ENCODE measurements around the gene VMP1. TPM values are rescaled to one million over a fixed set of nuclear protein-coding genes. Genes with fewer than 3 reads are reported as not detected.
"Not testable (repeated sequence)": the region's sequence is repeated elsewhere in the genome, so short reads cannot be mapped to it uniquely, and the experiment has no call there.

VMP1 gene
- total RNA-seq, 6 experiments from 2014 or later = 121 to 155 (median 149) TPM

DNA sequence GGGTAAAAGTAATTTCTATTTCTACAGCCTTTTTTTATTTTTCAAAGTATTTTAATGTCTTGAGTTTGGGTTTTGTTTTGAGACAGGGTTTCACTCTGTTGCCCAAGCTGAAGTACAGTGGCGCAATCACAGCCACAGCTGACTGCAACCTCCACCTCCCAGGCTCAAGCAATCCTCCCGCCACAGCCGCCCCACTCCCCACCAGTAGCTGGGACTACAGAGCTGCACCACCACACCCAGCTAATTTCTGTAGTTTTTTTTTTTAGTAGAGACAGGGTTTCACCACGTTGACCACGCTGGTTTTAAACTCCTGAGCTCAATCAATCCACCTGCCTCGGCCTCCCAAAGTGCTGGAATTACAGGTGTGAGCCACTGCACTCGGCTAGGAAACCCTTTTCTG, 141.3 kb downstream of the VMP1 start:
- Mint-ChIP-seq H3K4me3 (no peak overlapping the region), H3K27me3 (ENCODE audit: insufficient read depth) (peaks cover 24% of the 10 kb centered on the region), H3K4me1 (ENCODE audit: low read depth) (peaks cover 60% of the 10 kb centered on the region), H3K9me3 (peaks cover 1% of the 10 kb centered on the region), H3K36me3 (ENCODE audit: low read depth) (peaks cover 6% of the 10 kb centered on the region; the same call in 1 of the 2 replicates), H3K27ac (no peak overlapping the region)
- no peak for DNase-seq
- TF ChIP-seq, protein P1, sequence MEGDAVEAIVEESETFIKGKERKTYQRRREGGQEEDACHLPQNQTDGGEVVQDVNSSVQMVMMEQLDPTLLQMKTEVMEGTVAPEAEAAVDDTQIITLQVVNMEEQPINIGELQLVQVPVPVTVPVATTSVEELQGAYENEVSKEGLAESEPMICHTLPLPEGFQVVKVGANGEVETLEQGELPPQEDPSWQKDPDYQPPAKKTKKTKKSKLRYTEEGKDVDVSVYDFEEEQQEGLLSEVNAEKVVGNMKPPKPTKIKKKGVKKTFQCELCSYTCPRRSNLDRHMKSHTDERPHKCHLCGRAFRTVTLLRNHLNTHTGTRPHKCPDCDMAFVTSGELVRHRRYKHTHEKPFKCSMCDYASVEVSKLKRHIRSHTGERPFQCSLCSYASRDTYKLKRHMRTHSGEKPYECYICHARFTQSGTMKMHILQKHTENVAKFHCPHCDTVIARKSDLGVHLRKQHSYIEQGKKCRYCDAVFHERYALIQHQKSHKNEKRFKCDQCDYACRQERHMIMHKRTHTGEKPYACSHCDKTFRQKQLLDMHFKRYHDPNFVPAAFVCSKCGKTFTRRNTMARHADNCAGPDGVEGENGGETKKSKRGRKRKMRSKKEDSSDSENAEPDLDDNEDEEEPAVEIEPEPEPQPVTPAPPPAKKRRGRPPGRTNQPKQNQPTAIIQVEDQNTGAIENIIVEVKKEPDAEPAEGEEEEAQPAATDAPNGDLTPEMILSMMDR (IDR thresholded peaks at IDR 0.05) = no peak

DNA sequence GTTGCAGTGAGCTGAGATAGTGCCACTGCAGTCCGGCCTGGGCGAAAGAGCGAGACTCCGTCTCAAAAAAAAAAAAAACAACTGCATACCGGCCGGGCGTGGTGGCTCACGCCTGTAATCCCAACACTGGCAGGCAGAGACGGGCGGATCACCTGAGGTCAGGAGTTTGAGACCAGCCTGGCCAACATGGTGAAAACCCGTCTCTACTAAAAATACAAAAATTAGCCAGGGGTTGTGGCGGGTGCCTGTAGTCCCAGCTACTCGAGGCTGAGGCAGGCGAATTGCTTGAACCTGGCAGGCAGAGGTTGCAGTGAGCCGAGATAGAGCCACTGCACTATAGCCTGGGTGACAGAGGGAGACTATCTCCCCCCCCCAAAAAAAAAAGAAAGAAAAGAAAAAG, 142.9 kb downstream of the VMP1 start:
- peaks cover 51% of the 10 kb centered on the region for H3K4me1 Mint-ChIP-seq (ENCODE audit: low read depth)

DNA sequence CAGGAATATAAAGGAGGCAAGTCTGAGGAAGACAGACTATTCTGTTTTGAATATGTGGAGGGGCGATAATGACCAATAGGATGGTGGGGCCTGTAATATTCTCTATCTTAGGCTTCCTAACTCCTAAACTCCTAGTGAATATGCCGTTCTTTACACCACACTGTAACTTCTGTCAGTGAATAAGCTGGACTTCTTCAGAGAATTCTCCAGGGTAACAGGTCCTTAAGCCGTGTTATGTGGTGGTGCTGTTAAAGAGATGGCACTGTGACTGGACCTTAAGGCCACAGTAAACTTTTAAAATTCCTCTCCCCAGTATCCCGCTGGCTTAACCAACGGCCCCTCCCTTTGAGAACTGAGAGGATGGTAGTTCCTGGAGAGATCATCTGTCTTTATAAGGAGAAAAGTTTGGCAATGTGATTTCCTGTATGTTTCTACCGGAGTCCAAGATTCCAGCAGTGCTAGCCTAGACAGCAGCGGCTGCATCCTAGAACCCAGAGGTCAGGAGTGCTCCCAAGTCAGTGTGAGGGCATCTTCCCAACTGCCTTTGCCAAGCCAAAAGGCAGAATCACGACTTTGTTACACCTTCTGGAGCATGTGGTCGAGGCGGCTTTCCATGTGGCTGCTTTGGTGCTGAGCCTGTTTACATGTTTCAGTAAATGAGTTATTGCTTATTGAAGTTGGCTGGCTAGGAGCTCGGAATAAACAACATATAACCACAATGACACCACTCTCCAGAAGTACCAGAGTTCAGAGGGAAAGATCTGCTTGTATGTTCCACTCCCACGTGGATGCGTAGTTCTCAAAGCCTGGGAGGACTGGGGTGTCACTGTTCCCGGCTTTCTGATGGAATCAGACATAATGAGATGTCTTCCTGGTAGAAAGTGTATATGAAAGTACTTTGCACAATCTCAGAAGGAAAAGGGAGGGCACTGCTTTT, 144.3 kb downstream of the VMP1 start:
- peak; percentile 72 for DNase-seq
- Mint-ChIP-seq H3K9me3 (no peaks in the 10 kb centered on the region), H3K36me3 (ENCODE audit: low read depth) (peaks cover 6% of the 10 kb centered on the region; the same call in 1 of the 2 replicates), H3K27ac (peak overlapping the region; percentile 89), H3K4me3 (peak overlapping the region; percentile 69), H3K4me1 (ENCODE audit: low read depth) (peaks cover 43% of the 10 kb centered on the region), H3K27me3 (ENCODE audit: insufficient read depth) (peaks cover 2% of the 10 kb centered on the region)
- TF ChIP-seq, protein P1 (IDR thresholded peaks at IDR 0.05) = no peak

More for the DNA sequence above, 142.9 kb downstream of the VMP1 start:
- not testable (repeated sequence) for H3K27ac Mint-ChIP-seq; H3K36me3 Mint-ChIP-seq (ENCODE audit: low read depth); DNase-seq; H3K27me3 Mint-ChIP-seq (ENCODE audit: insufficient read depth); H3K4me3 Mint-ChIP-seq; H3K9me3 Mint-ChIP-seq

DNA sequence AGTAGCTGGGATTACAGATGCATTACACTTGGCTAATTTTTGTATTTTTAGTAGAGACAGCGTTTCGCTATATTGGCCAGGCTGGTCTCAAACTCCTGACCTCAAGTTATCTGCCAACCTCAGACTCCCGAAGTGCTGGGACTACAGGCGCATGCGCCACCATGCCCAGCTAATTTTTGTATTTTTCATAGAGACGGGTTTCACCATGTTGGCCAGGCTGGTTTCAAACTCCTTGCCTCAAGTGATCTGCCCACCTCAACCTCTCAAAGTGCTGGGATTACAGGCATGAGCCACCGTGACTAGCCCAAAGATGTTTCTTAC, 145.4 kb downstream of the VMP1 start:
- not testable (repeated sequence) for H3K36me3 Mint-ChIP-seq (ENCODE audit: low read depth); H3K9me3 Mint-ChIP-seq; H3K27me3 Mint-ChIP-seq (ENCODE audit: insufficient read depth); DNase-seq
- Mint-ChIP-seq H3K4me3 (peak overlapping the region; percentile 57), H3K4me1 (ENCODE audit: low read depth) (peaks cover 33% of the 10 kb centered on the region), H3K27ac (peak overlapping the region; percentile 89)

DNA sequence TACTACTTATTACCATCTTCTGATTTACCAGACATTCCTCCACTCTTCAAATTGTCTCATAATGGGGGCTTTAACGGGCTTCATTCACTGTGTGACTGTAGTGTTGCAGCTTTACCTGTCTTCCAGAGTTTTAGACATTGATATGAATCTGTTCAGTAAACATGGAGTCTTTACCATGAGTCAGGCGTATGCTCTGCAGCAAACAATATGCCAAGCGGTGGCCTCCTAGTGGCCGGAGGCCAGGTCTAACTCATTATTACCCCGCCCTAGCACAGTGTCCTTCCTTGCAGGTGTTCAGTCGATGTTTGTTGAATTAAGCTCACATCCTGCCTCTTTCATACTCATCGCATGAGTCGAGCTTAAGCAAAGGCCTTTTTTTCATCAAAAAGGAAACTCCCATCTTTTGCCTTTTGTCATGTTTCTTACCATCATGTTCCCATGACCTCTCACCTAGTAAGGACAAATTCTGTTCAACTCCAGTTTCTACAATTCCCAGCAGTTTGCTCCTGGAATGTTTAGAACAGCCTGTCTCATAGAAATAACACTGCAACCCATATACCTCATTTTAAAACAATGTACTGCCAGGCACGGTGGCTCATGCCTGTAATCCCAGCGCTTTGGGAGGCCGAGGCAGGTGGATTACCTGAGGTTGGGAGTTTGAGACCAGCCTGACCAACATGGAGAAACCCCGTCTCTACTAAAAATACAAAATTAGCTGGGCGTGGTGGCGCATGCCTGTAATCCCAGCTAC, 145.9 kb downstream of the VMP1 start:
- TF ChIP-seq, protein P1 (IDR thresholded peaks at IDR 0.05) = peak; percentile 77
- H3K4me3 Mint-ChIP-seq = peak overlapping the region; percentile 57
- peaks cover 6% of the 10 kb centered on the region; the same call in 1 of the 2 replicates for H3K36me3 Mint-ChIP-seq (ENCODE audit: low read depth)
- no peaks in the 10 kb centered on the region for H3K9me3 Mint-ChIP-seq
- H3K4me1 Mint-ChIP-seq (ENCODE audit: low read depth) = peaks cover 35% of the 10 kb centered on the region
- peaks cover 2% of the 10 kb centered on the region; the same call in 1 of the 2 replicates for H3K27me3 Mint-ChIP-seq (ENCODE audit: insufficient read depth)
- peak overlapping the region; percentile 76 for H3K27ac Mint-ChIP-seq
- peak; percentile 69 for DNase-seq

DNA sequence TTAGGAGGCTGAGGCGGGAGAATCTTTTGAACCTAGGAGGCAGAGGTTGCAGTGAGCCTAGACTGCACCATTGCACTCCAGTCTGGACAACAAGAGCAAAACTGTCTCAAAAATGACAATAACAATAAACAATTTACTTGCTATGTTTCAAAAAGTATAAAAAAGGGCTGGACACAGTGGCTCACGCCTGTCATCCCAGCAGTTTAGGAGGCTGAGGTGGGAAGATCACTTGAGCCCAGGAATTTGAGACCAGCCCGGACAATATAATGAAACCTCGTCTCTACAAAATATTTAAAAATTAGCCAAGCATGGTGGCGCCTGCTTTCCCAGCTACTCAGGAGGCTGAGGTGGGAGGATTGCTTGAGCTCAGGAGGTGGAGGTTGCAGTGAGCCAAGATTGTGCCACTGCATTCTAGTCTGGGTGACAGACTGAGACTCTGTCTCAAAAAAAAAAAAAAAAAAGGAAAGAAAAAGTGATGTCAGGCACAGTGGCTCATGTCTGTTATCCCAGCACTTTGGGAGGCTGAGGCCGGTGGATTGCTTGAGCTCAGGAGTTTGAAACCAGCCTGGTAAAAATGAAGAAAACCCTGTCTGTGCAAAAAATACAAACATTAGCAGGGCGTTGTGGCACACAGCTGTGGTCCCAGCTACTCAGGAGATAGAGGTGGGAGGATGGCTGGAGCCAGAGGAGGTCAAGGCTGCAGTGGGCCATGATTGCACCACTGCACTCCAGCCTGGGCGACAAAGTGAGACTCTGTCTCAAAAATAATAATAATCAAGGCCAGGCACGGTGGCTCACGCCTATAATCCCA, 146.7 kb downstream of the VMP1 start:
- H3K4me3 Mint-ChIP-seq, H3K9me3 Mint-ChIP-seq: not testable (repeated sequence)
- peaks cover 38% of the 10 kb centered on the region for H3K4me1 Mint-ChIP-seq (ENCODE audit: low read depth)

More for the DNA sequence above, 146.7 kb downstream of the VMP1 start:
- H3K27me3 Mint-ChIP-seq (ENCODE audit: insufficient read depth); H3K27ac Mint-ChIP-seq; H3K36me3 Mint-ChIP-seq (ENCODE audit: low read depth); DNase-seq: not testable (repeated sequence)

All from HFFc6 (cell line).